Stimulated activated CD4-positive, alpha-beta T cell treated with anti-CD3 and anti-CD28 coated beads, Interleukin-2, amount 100 ng/mL, for 48 hours (primary cell): ENCODE results near the gene SDCCAG8.

Source experiments
- DNase-seq, 2 donors: peaks; one replicate each; pipeline ENCODE4 v3.0.0-alpha.2; 2020

The SDCCAG8 gene

DNA sequence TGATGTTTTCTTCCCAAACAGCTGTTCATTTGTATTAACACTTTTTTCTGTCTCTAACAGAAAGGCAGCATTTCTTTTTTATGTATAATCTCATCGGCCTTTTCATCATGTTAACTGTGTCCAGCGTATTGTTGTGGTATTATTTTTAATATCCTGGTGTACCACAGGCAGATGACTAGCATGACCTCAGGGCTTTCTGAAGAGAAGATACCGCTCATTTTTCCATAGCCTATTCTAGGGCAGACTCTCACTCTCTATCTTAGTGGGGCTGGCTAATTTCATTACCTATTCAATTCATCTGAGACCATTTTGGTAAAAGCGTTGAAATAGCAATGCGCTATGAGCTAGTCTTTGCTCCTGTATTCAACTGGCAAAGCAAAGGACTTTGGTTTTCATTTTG, 209.9 kb downstream of the SDCCAG8 start:
- DNase-seq, result no peak

DNA sequence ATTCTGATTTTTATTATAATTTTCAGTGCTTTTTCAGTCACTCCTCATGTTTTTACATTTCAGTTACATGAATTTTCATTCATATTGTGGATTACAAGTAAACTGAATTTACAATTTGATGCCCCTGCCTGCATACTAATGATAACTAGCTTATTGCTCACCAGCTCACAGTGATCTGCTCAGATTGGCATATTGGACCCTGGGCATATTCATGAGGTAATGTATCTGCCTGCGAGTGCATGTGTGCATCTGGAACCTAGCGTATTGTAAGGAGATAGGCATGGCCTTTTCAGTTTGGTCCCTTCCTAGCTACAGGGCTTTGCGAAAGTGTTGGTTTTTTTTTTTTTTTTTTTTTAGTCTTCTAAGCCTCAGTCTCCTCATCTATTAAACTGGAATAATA, 213.7 kb downstream of the SDCCAG8 start:
- DNase-seq, result no peak

DNA sequence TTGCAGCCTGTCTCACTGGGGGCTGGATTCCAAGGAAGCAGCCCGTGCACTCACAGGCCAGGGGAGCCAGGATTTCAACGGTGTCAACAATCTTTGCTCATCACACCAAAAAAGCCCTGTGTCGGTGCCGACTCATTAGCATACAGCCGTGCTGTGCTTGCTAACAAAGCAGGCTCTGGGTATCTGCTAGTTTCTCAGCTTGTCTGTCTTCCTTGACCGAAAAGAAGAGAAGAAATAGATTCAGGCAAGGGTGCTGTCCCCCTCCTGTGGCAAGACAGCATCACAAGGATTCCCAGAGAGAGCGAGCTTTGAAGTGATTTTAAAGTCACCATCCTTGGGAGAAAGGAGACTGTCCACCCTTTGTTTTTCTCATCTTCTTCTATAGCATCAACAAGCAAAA, 214.7 kb downstream of the SDCCAG8 start:
- DNase-seq, result no peak

DNA sequence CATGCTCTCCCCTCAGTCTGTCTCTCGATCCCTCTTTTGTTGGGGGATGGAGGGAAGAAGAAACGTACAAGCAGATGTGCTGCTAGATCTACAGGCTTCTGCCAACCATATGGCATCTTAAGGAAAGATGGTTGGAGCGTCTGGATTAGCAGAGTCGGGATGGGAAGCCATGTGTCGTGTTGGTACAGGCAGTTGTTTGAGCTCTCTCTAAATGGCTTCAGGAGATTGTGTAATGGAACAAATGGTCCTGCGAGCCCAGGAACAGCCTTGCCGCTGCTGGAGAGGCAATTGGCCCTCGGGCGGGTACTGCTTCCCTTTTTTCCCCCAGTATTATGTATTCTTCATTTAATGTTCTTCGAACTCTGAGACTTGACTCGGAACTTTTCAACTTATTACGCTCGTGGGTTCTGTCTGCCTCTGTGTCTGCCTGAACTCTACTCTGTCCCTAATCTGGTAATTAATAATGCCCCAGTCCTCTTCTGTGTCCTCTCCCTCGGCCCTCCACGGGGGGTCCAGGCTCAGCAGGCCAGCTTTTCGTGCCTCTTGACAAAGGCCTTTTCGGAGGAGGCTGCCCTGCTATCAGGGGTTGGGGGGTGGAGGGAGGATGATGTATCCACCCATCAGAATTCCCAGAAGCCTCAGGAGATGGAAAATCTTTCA, 215.3 kb downstream of the SDCCAG8 start:
- DNase-seq, result no peak

DNA sequence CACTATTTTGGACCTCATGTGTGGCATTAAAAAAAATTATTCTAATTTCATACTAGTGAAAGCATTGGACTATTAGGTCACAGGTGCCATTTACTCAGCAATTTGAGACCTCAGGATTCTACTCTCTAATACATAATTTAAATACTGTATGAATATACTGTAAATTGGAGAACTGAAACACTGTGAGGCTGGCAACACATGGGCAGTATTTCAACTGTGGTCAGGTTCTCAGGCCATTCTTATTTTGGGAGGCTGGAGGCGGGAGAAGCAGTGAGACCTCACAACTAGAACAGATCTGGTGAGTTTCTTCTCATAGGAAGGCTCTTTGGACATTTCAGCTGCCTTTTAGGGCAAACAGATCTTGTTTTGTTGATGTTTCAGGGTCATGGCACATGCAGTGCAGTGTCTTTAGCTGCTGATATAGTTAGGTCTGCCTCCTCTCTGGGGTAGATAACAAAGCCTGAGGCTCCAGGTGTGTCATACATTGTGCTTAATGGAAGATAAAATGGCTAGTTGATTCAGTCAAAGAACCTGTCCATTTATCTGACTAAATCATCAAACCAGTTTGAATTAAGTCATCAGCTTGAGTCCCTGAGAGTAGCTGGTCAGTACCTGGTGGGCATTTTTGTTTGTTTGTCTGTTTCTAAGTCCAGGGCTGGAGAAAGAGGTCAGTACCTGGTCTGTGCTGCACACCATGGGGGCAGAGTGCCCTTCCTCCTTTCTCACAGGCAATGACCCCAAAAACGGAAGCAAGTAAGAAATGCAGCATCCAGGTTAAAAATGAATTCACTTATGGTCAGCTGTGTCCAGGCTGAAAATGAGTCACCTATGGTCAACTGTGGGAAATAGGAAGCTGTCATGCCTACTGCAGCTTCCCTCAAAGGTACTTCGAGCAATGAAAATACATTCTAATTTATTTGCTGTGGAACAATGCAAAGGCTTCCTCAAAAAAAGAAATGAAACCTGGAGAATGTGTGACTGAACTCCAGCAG, 216.2 kb downstream of the SDCCAG8 start:
- no peak for DNase-seq

DNA sequence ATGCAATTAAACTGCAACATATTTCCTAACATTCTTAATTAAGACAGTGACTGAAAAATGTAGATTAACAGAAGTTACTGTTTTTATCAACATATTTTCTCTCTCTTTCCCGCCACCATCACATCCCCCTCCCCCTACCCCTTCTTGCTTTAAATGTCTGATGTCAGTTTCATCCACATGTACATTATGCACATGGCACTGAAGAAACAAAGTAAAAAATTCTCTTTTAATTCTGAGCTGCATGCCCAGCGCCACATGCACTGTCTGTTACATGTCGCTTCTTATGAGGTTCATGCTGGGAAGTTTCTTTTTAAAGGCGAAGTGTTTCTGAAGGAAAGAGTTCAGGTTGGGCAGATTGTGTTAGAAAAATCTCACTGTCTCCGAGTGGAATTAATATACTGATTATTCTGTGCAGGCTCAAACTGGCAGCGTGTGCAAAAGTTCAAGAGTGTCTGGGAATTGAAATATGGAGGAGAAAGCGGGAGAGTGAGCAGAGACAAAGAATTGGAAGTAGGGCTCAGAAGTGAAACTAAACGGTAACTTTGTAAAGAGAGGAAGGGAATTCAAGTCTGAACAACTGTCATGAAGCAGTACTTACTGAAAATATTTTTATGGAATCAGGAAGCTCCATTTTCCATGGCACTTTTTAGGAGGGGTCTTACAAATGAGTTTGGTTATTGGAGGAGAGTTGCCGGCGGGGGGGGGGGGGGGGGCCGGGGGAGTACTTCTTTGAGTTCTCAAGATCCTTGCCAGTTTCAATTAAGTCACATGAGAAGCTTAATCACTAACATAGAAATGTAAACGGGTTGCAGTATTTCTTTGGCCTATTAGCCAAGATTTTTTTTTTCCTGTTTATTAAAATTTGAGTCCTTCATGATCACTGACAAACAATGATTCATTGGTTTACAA, 217.6 kb downstream of the SDCCAG8 start:
- no peak for DNase-seq

DNA sequence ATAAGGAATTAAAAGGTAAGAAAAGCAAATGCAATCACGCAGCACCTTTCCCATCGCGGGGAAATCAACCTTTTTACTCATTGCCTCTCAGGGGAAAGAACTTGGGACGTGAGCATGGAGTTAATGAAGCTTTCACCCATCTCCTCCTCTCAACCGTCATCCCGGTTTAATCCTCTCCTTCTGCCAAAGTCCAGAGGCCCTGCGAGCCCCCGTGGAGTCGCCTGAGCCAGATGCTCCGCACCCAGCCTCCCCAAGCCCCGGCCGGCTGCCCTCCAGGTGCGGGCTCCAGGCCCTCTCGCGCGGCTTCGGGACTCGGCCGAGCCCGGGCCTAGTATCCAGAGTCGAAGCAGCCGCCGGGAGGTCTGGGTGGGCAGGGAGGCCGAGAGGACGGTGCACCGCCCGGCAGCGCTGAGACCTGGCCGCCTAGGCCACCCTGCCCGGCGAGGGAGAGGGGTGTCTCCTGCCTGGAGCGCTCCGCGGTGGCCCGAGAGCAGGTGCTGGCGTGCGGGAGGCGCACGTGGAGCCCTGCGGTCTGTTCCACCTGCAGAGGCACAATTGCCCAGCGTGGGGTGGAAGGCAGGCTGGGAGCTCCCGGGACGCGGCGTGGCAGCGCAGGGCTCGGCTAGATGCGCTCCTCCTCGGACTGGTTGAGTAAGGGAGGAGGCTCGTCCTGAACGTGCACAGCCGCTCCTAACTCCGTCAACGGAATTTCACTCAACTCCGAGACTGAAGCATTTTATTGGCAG, 218.5 kb downstream of the SDCCAG8 start:
- no peak for DNase-seq

DNA sequence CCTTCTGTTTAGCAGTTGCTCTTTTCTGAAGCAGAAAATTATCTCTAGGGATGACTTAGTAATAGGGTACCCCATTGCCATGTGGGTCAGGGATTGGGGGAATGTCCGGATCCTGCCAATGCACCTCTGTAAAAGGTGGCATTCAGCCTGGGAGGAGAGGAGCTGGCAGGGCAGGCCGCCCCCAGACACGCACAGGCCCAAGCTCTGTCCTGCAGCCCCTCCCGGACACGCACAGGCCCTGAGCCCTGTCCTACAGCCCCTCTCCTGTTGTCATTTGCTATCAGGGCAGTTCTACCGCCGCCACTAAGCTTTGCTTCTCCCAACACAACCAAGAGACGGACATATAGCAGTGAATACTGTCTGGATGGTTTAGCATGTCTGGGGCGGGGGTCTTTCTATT, 219.1 kb downstream of the SDCCAG8 start:
- DNase-seq, result no peak

DNA sequence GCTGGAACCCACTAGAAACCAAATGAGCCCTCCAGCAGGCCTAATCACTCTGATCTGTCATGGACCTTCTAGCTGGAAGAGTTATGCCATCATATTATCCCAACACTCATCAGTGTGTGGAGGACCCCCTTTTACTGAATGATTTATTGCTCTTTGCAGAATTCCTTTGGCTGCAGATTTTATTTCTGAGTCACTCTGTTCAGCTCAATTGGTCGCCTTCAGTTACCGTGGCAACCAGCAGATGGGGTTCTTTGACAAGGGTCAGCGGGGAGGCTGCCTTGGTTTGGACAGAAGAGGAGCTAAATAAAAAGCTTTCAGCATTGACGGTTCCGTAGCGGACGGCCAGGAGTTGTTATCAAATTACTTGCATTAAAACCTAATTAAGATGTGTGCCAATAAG, 220.1 kb downstream of the SDCCAG8 start:
- DNase-seq, result no peak

DNA sequence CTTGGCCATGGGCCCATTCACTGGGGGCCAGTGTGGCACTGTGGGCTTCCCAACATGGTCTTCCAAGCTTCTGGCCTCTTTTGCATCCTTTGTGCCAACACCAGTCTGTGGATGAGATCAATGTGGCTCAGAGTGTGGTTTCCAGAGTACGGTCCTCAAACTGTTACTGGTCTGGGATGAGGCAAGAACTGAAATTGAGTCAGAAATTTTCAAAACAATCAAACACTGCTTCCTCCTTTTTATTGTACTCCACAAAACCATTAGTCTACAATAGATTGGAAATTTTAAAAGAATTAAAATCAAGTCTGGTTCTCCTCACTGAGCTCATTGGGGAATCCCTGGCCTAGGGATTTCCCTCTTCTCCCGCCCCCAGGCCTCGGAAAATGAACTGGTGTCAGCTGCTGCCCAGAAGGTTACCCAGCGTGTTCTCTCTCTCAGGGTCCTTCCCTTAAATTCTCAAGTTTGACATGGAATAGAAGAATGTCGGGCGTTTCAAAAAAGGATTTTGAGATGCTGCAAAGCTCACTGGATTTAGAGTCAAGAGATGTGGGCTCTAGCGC, 222.0 kb downstream of the SDCCAG8 start:
- no peak for DNase-seq

DNA sequence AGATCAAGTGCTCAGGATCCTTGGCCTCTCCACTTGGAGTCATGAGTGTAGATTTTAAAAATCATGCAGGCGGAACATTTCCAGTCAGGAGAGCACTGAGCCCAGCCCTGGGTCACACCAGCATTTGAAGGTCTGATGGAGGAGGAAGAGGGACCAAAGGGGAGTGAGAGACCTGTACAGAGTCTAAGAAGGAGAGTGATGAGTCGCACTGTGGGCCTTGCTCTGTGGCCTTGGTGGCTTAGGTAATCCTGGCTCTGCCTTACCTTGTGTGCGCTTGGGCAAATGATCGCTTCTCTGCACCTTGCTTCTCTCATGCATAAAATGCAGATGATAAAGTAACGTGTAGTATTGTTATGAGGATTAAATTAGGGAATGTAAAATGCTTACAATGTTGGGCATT, 225.3 kb downstream of the SDCCAG8 start:
- DNase-seq, result no peak

DNA sequence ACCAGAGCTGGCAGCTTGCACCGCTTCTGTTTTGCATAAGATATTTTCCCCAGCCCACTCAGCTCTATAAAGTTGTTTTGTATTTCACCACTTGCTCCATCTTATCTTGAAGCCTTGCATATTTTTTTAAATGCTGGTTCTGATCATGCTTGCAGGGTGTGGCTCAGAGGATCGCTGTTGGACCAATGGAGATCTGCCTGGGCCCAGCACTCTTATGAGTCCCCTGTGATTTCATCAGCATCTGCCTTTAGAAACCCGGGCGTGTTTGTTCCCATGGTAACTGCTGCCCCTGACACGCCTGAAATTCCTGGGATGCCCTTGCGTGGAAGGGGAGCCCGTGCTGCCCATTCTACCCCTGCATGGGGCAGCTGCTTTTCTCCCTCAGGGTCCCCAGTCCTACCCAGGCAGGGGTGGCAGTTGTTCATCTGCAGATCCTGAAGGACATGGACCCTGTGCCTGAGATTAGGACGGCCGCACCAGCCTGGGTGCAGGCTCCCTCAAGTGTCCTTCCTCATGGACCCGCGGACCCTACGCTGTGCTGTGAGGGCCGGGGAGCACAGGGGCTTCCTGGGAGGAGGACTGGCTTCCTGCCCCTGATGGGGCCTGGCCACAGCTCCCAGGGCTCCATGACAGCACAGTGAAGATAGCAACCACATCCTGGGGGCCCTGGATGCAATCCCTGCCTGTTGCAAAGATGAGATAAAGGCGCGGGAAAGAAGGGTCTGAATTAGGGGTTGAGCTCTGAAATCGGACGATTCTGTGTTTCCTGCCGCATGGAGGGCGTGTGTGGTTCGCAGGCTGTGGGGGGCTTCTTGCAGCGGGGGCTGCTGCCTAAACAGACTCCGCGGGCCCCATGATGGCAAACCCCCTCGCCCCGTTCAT, 226.5 kb downstream of the SDCCAG8 start:
- no peak for DNase-seq

DNA sequence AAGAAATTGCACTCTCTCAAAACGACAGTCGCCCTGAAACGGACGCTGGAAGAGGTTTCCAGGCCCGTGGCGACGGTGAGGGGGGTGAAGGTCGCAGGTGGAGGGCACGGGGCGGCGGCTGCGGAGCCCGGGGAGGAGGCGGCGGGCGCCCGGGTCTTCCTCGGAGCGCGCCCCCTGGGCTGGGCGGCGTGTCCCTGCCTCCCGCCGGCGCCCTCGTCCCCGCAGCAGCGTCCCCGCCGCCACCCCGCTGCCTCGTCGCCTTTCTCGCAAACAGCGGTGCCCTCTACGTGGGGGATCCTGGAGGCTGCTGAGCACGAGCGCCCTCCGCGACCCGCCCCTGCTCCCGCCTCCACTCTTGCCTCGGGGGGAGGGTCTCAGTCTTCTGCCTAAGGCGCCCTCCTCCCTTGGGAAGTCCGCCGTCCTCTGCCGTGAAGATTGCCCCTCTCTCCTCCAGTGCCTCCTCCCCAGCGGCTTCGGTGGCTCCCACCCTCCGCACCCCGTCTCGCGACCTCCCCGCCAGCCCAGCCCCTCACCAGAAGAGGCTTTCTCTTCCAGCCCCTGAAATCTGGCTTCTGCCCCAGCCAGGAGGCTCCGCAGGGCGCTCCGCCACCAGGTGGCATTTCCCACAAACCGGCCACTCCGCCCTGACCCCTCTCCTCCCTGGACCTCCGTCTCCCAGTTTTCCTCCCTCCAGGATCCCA, 227.4 kb downstream of the SDCCAG8 start:
- DNase-seq, result peak in 1 of 2 donors; percentile 21

DNA sequence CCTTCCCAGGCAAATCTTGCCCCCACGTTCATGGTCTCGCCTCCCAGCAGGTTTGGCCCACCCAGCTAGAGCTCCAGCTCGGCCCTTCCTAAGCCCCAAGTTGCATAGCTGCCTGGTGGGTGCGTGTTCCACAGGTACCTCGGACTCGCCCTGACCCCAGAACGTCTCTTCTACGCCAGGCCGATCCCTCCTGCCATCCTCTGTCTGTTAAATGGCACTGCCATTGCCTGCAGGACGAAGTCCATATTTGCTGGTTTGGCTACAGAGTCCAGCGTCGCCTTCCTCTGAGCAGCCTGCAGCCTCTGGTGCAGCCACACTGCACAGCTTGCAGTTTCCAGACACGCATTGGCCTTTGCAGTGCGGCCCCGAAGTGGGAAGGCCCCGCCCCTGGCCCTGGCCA, 228.1 kb downstream of the SDCCAG8 start:
- no peak for DNase-seq

DNA sequence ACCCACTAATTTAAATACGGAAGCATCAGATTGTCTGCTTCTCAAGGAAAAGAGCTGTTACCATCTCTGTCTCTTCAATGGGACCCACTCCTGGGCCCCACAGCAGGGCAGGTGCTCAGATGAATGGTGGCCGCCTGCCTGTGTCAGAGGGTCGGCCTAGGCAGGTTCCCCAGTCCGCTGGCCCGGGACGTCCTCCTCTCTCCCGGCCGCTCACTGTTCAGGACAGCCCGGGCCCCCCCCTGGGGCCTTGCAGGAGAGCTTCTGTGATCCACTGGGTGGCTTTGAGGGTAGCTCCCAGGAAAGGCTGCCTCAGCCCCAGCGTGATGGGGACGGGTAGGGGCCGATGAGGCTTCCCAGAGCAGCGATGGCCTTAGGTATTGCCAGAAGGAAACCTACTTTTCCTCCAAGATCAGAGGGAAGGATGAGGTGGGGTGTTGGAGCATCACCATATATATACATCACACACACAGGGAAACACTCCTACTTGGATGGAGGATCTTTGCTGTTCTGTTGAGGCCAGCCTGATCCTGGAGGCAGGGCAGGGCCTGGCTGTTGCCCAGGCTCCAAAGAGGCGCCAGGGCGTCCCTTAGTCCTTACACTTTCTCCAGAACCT, 231.3 kb downstream of the SDCCAG8 start:
- DNase-seq, result no peak

DNA sequence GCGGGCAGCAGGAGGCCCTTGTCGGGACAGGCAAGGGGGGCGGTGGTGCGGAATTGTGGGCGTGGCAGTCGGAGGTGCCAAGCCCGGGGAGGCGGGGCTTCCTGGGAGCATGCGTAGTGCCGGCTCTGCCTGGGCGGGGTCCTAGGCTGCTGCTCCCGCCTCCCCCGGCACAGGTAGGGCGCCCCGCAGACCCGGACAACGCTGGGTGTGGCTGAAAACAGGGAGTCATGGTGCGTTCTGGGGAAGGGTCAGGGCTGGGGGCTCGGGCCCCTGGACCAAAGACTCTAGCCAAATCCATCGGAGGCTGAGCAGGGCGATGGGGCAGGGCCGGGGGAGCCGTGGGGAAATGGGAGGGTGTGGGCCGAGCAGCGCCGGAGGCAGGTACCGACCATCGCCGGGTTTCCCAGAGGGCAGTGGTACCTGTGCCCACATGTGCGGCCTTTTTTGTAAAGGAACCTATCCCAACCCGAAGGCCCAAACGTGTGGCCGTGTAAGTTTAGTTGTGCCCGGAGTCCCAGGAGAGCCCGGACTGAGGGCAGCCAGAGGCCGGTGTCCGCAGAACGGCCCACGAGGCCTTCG, 231.9 kb downstream of the SDCCAG8 start:
- DNase-seq, result no peak

DNA sequence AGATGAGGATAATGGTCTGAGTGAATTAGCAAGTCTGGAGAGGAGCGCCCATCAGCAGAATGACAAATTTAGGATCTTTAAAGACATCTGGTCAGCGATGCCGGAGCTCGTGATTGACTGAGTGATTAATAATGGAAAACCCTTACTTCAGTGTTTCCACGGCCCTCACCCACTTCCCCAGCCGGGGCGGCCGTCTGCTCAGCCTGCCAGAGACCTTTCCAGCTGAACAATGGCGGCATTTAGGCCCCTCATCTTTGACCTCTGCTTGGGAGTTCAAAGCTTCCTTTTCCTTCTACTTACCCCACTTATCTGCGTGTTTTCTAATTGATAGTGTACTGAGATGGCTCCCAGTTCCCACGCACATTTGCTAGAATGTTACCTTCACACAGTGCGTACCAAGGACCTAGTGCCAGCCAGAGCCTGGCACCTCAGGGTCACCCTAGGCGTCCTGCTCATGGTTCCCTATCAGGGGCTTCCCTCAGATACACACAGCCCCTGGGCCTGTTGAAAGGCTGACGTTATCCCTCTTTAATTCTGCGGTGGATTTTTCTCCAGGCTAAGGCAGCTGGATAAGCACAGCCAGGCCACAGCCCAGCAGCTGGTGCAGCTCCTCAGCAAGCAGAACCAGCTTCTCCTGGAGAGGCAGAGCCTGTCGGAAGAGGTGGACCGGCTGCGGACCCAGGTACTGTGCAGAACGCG, 232.8 kb downstream of the SDCCAG8 start:
- no peak for DNase-seq

DNA sequence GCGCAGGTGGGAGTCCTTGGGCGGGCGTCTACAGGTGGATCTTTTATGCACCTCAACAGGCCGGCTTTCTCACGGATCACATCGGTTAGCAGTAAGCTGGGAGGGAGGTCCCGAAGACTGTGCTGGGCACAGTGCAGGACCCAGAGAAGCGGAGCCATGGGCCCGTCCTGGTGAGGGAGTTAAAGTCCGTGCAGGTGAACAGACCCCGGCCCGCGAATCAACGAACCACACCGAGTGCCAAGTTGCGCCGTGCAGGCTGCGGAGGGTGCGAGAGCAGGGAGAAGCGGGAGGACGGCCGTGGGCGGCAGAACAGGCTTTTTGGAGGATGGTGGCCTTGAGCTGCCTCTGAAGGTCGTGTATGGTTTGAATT, 233.3 kb downstream of the SDCCAG8 start:
- DNase-seq, result no peak
